Keratinocyte (primary cell): Measurements from ENCODE around the gene TMEM259. TPM values are rescaled to one million over a fixed set of nuclear protein-coding genes. Genes with fewer than 3 reads are reported as not detected.
A peak's percentile ranks its signal among the peaks of the same experiment; 100 is the strongest.

Experiments used
- DNase-seq: peaks from one replicate; pipeline ENCODE4 v3.0.0-alpha.2; 2011; ENCODE audit warnings: low read depth, missing footprints, low spot score
- FAIRE-seq: peaks from 2 replicates; lab custom pipeline; 2011; peaks lifted over from hg19 to GRCh38; lab: Jason Lieb, UNC
- H2AFZ ChIP-seq: 2 replicates; pipeline ENCODE4 v1.6.0; 2012; ENCODE audit warnings: low read length, control low read depth, inconsistent platforms; ENCODE audit not compliant: control insufficient read depth
- H3K27ac ChIP-seq: 2 replicates; pipeline ENCODE4 v1.5.1; 2011; ENCODE audit warnings: low read length; ENCODE audit not compliant: control insufficient read depth, insufficient read depth
- H3K27me3 ChIP-seq: 3 replicates; pipeline ENCODE4 v1.6.0; 2011; ENCODE audit warnings: low read length; ENCODE audit not compliant: control insufficient read depth, insufficient read depth; ENCODE audit errors: extremely low read depth
- H3K36me3 ChIP-seq, 2 experiments: 2 replicates in 1 of 2; 3 replicates in 1 of 2; pipeline ENCODE4 v1.5.1; 2011; ENCODE audit warnings: low read length in 2 of 2, mild to moderate bottlenecking in 1 of 2; ENCODE audit not compliant: control insufficient read depth in 2 of 2, insufficient read depth in 2 of 2; ENCODE audit errors: extremely low read depth in 1 of 2
- H3K4me1 ChIP-seq: 3 replicates; pipeline ENCODE4 v1.5.1; 2011; ENCODE audit warnings: low read length; ENCODE audit not compliant: control insufficient read depth, insufficient read depth; ENCODE audit errors: extremely low read depth
- H3K4me2 ChIP-seq: 3 replicates; pipeline ENCODE4 v1.6.0; 2011; ENCODE audit warnings: low read depth, low read length; ENCODE audit not compliant: control insufficient read depth, insufficient read depth; ENCODE audit errors: extremely low read depth
- H3K4me3 ChIP-seq, 3 experiments: fragments of 200-600 bp in 1 of 3; sonication (generic) in 1 of 3; 2 replicates in 2 of 3; 3 replicates in 1 of 3; pipeline ENCODE4 v1.5.1; 2011 to 2016; ENCODE audit warnings: low read length in 3 of 3, mild to moderate bottlenecking in 3 of 3, control low read depth in 2 of 3, inconsistent platforms in 1 of 3, low read depth in 1 of 3, mixed read lengths in 1 of 3, mixed run types in 1 of 3, moderate library complexity in 1 of 3; ENCODE audit not compliant: control insufficient read depth in 2 of 3, insufficient read depth in 2 of 3; ENCODE audit errors: extremely low read depth in 1 of 3
- H3K79me2 ChIP-seq: 2 replicates; pipeline ENCODE4 v1.6.0; 2012; ENCODE audit warnings: low read length; ENCODE audit not compliant: control insufficient read depth, insufficient read depth
- H3K9ac ChIP-seq: 3 replicates; pipeline ENCODE4 v1.6.0; 2011; ENCODE audit warnings: low read length; ENCODE audit not compliant: control insufficient read depth, insufficient read depth; ENCODE audit errors: extremely low read depth
- H3K9me1 ChIP-seq: 3 replicates; pipeline ENCODE4 v1.6.0; 2011; ENCODE audit warnings: low read length; ENCODE audit not compliant: control insufficient read depth, insufficient read depth; ENCODE audit errors: extremely low read depth
- H3K9me3 ChIP-seq: 2 replicates; pipeline ENCODE4 v1.5.1; 2012; ENCODE audit warnings: low read depth, low read length; ENCODE audit not compliant: control insufficient read depth
- H4K20me1 ChIP-seq: 3 replicates; pipeline ENCODE4 v1.6.0; 2011; ENCODE audit warnings: low read length; ENCODE audit not compliant: control insufficient read depth, insufficient read depth; ENCODE audit errors: extremely low read depth
- CTCF ChIP-seq, 3 experiments: IDR thresholded peaks in 1 of 3; conservative IDR thresholded peaks in 1 of 3; optimal IDR thresholded peaks in 1 of 3; 2 replicates in 2 of 3; 3 replicates in 1 of 3; pipeline versions ENCODE3 to v1.5.1; 2011; ENCODE audit warnings: low read length in 3 of 3, mild to moderate bottlenecking in 3 of 3, moderate library complexity in 2 of 3, control low read depth in 1 of 3, inconsistent platforms in 1 of 3; ENCODE audit not compliant: insufficient read depth in 2 of 3; ENCODE audit errors: extremely low read depth in 1 of 3
- EZH2 ChIP-seq: IDR thresholded peaks from one replicate; pipeline ENCODE4 v1.6.1; 2012; ENCODE audit warnings: inconsistent platforms, mild to moderate bottlenecking, low read length, moderate library complexity
- dilution Hi-C: fragments of 300-500 bp; cut with MboI; formaldehyde crosslinking; loops from one replicate; pipeline ENCODE4 v1.7.0; 2020; ENCODE audit warnings: low sequenced_read_pairs; ENCODE audit not compliant: extremely low pct_ligation_motif_present
- polyA plus RNA-seq, 5 experiments: library from polyadenylated mRNA; depleted of rRNA in 3 of 5; stranded (reverse) in 3 of 5; stranded (forward) in 1 of 5; unstranded in 1 of 5; fragments of >200 nt; gene quantifications; 1 replicate in 1 of 5; 2 replicates in 3 of 5; 3 replicates in 1 of 5; pipeline versions ENCODE4 v1.2.1 to v1.2.3, GENCODE V29; 2011 to 2012; ENCODE audit warnings: missing spikeins in 2 of 5, low read depth in 1 of 5, low replicate concordance in 1 of 5

The TMEM259 gene
- polyA plus RNA-seq, 1 donor (not counting 4 experiments of a cell fraction or from before 2014, with no cell fraction given) = 61.5 TPM

GRCh38 chr19:1028062-1028926 lies 7.4 kb upstream of the TMEM259 start:
- peaks cover 11% of the 10 kb centered on the region for H3K4me1 ChIP-seq
- peak overlapping the region; percentile 85 for H3K27ac ChIP-seq
- dilution Hi-C loops = no loop called here
- peaks cover 54% of the 10 kb centered on the region for H3K79me2 ChIP-seq
- H3K4me2 ChIP-seq = peak overlapping the region; percentile 89
- peak overlapping the region; percentile 94 to 99 (median 97) for H3K4me3 ChIP-seq
- DNase-seq (no peak), FAIRE-seq (no peak)
- H3K9me3 ChIP-seq = no peaks in the 10 kb centered on the region
- peaks cover 13 to 23% of the 10 kb centered on the region in 2 experiments for H3K36me3 ChIP-seq
- H3K9me1 ChIP-seq = no peaks in the 10 kb centered on the region
- peaks cover 14% of the 10 kb centered on the region for H4K20me1 ChIP-seq
- no peak for TF ChIP-seq EZH2
- no peak for TF ChIP-seq CTCF (optimal IDR thresholded peaks at IDR 0.05 in 1 of 3, IDR thresholded peaks at IDR 0.05 in 1 of 3, conservative IDR thresholded peaks at IDR 0.05 in 1 of 3; ENCODE audit: extremely low read depth in 1 of 3, insufficient read depth in 2 of 3, low read length in 3 of 3)
- no peaks in the 10 kb centered on the region for H3K27me3 ChIP-seq
- H2AFZ ChIP-seq = no peak overlapping the region
- peak overlapping the region; percentile 89 for H3K9ac ChIP-seq

- H3K4me2 ChIP-seq = peak overlapping the region; percentile 89
- peak overlapping the region; percentile 94 to 99 (median 97) for H3K4me3 ChIP-seq
- no peak for DNase-seq
- no peaks in the 10 kb centered on the region for H3K27me3 ChIP-seq
- H3K9me1 ChIP-seq = no peaks in the 10 kb centered on the region
- peaks cover 9 to 19% of the 10 kb centered on the region in 2 experiments for H3K36me3 ChIP-seq
- H3K27ac ChIP-seq = peak overlapping the region; percentile 80
- peaks cover 14% of the 10 kb centered on the region for H4K20me1 ChIP-seq
- H3K9me3 ChIP-seq = no peaks in the 10 kb centered on the region
- peak overlapping the region; percentile 89 for H3K9ac ChIP-seq
- FAIRE-seq = no peak
- peaks cover 49% of the 10 kb centered on the region for H3K79me2 ChIP-seq
- dilution Hi-C loops = no loop called here
- TF ChIP-seq EZH2 (no peak), CTCF (optimal IDR thresholded peaks at IDR 0.05 in 1 of 3, IDR thresholded peaks at IDR 0.05 in 1 of 3, conservative IDR thresholded peaks at IDR 0.05 in 1 of 3; ENCODE audit: extremely low read depth in 1 of 3, insufficient read depth in 2 of 3, low read length in 3 of 3) (no peak)
- no peak overlapping the region for H2AFZ ChIP-seq
- H3K4me1 ChIP-seq = peaks cover 11% of the 10 kb centered on the region
These were observed 6.7 kb upstream of the TMEM259 start for GRCh38 chr19:1027650-1028061.
